Ovary (tissue), 3 donors: ENCODE results near the gene CPE.

Experiments
- CTCF ChIP-seq, 3 donors: fragments of 450-650 bp in 2 of 3; fragments of 200-600 bp in 1 of 3; IDR thresholded peaks; one replicate each; pipeline versions ENCODE4 v1.5.1 to v1.8.0; 2016 to 2022; ENCODE audit warnings: antibody characterized with exemption in 3 of 3, mild to moderate bottlenecking in 1 of 3
- EP300 ChIP-seq: sonication (generic); formaldehyde crosslinking; IDR thresholded peaks from one replicate; pipeline ENCODE4 v1.6.1; 2017; ENCODE audit warnings: antibody characterized with exemption
- POLR2A ChIP-seq: fragments of 450-650 bp; IDR thresholded peaks from one replicate; pipeline ENCODE4 v1.6.1; 2017; ENCODE audit warnings: antibody characterized with exemption, mild to moderate bottlenecking, moderate library complexity
- donor health status: DM: no; HTN: no; CAD: no.

- TF ChIP-seq POLR2A (no peak), CTCF (IDR thresholded peaks at IDR 0.05) (no peak), EP300 (no peak)
These were observed 99.5 kb downstream of the CPE start for GRCh38 chr4:165478260-165478659.
